DMS53 (cell line): ENCODE data around the gene PTPRE.

ENCODE experiments used
- DNase-seq: peaks from one replicate; lab custom pipeline; 2025; lab: John Stamatoyannopoulos, UW

The PTPRE gene

DNA sequence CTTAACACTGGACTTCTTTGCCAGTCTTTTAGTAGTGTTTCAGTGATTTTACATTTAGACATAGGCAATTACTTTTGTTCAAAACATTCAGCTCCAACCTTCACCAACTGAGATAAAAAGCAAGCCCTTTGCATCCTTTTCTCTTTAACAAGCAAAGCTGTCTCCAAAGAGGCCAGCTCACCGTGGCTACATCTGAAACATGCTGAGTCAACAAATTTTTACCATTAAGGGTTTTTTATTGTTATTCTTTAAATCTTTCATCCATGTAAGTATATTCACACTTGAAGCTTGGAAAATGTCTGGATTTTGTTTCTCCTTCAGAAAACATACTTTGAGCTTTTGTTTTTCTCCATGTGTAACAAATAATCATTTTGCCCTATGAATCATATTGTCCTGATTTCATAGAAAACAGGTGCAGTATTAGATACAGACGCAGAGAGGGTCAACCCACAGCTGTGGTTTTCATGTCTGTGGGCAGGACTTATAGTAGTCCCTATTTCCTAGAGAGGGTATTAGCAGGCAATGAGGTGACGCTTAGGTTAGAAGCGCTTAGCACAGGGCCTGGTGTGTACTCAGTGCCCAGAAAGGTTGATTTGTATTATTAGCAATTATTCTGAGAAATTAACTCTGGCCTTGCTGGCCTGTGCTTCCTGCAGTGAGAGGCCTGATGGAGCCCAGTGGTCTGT lies 119.9 kb downstream of the PTPRE start:
- no peak for DNase-seq

DNA sequence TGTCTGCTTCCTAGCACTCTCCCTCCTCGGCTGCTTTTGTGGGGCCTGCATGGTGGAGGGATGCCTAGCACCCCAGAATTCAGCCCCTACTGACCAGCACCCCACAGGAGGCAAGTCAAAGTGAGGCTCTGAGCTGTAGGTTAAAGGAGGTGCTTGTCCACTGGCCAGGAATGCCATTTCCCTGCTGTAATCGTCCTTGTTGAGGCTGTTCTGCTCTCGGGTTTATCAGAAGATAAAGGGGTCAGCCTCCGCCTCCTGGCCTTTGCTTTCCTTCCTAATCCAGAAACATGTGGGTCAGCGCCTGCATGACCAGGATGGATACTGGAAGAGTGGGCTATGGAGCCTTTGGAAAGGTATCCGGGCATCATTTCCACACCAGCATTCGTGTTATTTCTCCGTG lies 120.4 kb downstream of the PTPRE start:
- no peak for DNase-seq

DNA sequence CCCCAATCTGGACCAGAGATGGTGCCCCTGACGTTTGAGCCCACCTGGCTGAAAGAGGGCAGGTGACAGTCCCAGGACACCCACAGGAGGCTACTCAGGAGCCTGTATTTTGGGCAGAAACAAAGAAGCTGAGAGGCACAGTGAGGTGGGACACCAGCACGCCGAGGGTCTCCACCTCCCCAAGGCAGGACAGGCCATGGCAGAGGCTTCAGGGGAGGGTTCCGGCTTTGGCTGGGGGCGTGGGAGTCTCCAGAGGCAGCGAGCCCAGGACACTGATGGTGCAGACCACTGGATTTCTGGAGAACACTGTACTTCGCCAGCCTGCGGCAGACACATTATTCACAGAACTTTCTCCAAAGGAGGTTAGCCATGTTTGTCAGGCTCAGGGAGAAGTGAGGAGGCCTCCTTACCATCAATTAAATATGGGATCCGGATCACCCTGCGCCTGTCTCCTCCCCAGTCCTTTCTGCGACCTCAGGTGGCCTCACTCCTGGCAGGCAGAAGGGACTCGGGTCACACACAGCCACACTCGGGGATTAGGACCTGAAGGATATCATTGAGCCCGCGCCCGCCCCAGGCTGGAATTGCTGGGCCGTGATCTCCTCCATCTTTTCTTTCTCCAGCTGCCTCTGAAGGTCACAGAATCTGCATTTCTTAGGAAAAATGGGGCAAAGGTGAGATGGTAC lies 121.1 kb downstream of the PTPRE start:
- no peak for DNase-seq

DNA sequence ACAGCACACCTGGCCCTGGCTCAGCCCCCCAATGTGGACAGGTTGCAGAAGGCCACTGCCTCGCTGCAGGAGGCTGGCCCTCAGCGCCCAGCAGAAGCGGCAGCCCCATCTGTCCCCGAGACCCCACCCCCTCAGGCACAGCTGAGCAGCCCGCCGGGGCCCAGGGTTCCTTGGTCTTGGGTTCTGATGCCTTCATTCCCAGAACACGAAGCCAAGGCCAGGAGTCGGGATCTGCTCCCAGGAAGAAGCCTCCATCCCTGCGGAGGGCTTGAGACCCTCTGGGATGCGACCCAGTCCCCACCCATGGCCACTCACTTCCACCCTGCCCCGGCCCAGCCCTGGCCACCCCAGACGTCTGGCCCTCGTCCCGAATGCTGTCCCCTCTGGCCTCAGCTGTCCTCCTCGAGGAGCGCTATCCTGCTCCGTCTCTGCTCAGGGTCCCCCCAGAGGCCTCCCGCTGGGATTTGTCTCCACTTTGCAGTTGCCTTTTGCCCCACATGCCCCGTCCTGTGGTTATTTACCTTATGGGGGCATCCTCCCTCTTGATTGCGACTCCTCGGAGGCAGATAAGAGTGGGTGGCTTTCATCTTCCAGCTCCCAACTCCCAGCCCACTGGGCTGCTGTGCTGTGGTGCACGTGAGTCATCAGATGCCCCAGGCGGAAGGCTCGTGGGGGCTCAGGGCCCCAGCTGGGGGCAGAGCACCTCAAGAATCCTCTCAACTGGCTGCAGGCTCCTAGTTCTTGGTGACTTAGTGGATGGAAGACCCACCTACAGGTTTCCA lies 121.8 kb downstream of the PTPRE start:
- no peak for DNase-seq

DNA sequence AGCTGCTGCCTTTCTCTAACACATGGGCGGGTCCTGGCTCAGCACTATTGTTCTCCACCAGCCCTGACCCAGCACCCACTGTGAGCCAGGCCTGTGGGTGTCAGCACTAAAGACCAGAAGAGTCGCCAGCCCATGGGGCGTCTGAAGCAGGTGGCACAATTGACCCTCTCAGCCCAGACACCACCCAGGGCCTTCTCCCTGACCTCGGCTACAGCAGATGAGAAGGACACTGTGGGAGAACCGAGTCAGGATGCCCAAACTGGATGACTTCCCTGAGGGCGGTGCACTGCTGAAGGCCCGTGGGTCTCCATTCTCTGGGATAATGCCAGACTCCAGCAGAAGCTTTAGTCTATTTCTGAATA lies 122.4 kb downstream of the PTPRE start:
- DNase-seq = no peak

DNA sequence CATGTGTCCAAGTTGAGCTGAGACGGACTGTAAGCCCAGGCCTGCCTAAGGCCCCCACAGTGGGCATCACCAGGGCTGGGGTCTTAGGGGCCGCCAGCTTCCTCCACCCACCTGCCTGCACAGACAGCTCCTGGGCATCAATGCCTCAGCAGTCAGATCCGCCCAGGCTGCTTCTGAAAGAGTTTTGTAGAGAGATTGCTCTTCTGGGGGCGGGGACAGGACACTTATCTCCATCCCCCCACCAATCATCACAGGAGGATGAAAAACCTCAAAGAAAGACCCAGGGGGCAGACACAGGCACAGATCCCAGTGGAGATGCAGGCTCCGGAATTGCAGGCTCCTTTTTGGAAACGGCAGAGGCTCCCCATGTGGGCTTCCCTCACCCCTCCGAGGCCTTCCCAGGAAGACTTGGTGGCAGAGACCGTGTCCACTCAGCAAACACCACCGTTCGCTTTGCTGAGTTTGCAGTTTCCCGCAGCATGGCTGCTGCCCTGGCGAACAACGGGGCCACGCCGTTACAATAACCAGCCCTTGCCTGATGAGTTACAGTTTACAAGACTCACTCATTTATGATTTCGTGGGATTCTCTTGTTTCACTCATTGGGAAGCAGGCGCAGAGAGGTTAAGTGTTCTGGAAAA lies 122.9 kb downstream of the PTPRE start:
- no peak for DNase-seq

DNA sequence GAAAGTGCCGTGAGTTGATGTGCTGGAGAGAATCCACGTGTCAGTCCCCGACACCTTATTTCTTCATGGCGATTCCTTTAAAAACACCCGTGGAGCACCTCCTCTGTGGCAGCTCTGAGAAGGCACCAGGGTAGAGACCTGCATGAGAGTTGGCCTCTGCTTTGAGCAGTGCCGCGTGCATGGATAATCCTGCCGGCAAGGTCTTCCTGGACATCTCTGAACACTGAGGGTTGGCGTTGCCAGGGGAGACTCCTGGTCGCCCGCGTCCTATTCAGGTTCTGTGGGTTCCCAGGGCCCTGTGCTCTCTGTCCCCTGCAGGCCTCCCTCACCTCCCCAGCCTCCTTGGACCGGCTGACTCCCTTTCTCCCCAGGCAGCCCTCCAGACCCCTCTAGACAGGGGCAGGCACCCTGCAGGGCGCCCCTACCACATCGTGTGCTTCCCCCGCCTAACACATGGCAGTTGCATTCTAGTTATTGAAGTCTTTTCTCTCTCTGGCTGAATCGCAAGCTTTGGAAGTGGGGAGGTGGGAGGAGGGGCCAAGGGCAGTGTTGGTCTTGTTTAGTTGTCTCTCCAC lies 123.7 kb downstream of the PTPRE start:
- no peak for DNase-seq

DNA sequence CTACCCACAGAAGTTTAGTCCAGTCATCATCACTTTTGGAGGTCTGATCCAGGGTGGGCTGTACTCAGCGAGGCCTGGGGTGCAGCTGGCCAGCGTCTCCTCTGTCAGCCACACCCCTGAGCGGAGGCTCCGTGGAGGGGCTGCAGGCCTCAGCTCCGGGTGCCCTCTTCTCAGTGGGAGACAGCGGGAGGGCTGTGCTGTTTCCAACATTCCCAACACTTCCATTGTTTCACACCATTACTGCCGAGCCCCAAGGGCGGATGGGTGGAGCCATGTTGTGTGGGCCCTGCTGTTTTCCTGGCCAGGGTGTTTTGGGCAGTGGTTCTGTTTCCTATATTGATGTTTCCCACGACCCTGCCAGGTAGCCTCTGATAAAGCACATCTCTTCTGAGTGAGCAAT lies 124.3 kb downstream of the PTPRE start:
- no peak for DNase-seq

DNA sequence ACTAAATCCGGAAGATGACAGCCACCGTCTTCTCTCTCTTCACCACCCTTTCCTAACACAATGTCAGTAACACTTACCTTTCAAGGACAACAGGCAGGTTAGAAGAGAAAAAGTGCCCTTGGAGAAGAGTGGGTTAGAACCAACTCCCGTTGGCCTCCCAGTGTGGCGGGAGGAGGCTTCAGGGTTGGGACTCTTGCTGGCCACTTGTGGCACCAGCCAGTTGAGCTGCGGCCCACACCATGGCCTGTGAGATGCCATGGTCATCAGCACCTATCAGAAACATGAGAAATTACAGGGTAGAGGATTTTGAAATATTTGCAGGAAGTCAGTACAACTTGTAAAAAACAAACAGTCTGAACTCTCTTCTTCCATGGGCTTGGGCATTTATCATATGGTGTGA lies 125.6 kb downstream of the PTPRE start:
- no peak for DNase-seq

DNA sequence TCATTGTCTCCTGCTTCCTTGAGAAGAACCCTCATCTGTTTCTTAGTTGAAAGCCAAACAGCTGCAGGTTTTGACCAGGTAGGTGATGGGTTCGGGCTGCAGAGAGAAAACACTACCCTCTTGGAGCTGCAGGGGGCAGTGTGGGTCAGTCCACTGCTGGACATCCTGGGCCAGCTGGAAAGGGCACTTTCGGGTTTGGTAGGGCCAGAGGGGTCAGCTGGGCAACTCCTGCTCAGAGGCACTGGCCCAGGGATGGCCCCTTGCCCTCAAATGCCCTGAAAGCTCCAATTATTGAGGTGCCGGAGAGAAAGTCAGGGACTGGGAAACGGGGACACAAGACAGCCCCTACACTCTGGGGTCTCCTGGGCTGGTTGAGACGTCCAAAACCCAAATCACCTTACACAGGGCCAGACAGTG lies 128.7 kb downstream of the PTPRE start:
- DNase-seq = peak; percentile 36

DNA sequence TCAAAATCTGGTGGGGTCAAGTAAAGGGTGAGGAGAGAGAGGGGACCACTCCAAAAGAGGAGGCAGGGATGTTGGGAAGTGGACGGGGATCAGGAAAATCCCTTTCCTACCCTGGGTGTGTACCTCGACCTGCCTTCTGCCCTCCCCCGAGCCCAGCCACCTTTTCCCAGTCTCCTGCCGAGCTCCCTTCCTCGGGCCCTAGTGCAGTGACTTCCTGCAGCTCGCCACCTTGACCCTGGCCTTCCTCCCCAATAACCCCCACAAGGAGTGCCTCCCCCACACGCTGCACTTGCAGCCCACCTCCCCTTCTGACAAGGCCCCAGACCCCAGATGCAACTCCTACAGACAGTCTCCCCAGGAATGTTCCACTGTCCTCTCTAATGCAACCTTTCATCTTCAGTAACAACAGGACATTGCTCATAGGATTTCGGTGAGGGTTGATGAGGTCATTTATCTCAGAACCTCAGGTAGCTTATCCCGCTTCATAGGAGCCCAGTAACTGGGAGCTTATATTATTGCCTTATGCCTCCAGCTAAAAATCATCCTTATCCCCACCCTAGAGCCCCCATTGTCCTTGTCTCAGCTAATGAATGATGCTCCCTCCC lies 129.2 kb downstream of the PTPRE start:
- DNase-seq = no peak

DNA sequence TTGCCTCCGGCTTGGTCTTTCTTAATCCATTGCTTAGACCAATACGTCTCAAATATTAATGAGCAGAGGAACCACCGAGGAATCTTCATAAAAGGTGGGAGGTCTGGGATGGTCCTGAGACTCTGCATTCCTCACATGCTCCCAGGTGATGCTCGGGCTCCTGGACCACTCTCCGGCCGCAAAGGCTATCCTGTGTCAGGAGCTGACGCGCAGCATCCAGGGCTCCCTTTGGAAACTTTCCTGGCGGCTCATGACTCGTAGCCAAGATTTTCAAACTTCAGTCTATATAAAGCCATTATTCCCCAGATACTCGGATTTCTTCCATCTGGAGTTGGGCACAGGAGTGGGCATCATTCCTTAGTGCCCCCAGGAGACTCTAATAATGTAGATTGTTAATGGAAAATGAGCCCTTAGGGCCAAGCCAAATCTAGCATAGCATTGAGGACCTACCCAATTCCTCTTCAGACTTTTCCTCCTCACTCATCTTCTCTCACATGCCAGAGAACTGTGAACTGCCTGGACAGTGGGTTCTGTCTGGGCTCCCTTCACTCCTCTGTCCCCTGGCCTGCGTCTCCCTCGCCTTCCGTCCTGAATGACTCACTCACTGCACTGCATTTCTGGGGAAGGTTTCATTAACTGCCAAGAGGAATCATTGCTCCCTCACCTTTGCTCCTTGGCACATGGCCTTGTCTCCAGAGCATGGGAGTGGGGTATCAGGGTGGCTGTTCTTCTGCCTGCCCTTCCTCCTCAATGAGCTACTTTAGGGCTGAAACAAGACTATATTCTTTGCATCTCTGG lies 130.0 kb downstream of the PTPRE start:
- DNase-seq = no peak

DNA sequence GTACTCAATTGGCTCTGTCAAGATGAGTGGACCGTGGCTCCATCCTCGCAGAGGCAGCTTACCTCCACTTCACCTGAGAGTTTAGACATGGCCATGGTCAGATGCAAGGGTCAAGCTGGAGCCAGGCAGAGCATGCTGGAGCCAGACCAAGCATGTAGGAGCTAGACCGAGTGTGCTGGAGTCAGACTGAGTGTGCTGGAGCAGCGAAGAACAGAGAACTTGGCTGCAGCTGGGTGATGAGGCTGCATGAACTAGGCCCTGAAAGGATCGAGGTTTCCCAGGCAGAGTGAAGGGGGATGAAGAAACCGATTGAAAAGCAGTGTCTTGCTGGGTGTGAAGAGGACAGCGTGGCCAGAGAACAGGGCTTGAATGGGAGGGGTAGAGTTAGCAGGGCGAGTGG lies 133.2 kb downstream of the PTPRE start:
- no peak for DNase-seq

DNA sequence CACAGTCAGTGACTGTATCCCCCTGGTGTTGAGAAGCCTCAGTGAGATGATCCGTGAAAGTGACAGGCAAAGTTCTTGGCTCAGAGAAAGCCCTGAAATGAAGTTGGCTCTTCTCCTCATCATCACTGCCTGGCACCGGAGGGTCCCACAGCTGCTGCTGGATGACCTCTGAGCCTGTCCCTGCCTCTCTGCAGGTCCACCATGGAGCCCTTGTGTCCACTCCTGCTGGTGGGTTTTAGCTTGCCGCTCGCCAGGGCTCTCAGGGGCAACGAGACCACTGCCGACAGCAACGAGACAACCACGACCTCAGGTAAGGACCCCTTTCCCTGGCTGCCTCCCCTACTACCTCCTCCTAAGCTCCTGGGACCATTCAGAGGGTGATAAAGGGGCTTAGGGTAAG lies 133.8 kb downstream of the PTPRE start:
- DNase-seq = no peak

DNA sequence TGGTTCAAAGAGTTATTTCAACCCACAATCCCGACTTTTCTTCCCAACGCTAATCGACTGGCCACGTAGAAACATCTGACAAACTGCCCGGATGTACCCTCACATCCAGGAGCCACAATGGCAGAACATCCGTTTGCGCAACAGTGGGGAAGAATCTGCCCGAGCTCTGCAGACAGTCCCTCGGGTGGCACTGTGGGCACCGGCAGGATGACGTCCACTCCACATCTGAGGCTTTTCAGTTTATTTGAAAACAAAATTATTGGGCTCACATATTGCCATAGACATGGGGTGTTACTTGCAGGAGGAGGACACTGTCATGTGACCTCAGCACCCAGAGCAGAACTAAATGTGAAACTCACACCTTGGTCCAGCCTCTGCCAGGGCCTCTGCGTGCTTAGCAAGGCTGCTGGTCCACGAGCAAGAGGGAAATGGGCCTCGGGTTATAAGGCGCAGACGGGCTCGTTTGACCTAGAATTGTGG lies 135.3 kb downstream of the PTPRE start:
- no peak for DNase-seq

DNA sequence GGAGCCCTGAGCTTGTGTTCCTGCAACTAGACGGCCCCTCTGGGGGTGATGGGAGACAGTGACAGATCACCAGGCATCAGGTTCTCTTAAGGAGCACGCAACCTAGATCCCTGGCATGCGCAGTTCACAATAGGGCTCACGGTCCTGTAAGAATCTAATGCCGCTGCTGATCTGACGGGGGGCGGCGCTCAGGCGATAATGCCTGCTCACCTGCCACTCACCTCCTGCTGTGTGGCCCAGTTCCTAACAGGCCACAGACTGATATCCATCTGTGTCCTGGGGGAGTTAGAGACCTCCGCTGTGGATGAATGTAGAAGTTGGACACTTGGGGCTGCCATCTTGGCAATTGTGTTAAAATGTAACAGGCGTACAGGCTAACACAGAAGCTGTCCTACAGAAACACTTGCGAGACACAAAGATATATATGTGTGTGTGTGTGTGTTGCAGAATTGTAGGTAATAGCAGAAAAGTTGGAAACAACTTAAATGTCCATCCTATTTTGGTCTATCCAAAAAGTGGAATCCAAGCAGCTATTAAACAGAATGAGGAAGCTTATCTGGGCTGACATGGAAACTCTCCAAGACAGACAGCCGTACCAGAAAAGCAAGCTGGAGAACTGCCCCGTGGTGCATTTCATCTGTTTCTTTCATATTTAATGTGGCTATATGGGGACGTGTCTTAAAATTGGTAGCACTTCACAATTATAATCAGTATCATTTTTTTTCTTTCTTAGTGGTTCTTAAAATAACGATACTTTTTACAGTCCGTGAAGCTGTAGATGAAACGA lies 136.5 kb downstream of the PTPRE start:
- DNase-seq = no peak

DNA sequence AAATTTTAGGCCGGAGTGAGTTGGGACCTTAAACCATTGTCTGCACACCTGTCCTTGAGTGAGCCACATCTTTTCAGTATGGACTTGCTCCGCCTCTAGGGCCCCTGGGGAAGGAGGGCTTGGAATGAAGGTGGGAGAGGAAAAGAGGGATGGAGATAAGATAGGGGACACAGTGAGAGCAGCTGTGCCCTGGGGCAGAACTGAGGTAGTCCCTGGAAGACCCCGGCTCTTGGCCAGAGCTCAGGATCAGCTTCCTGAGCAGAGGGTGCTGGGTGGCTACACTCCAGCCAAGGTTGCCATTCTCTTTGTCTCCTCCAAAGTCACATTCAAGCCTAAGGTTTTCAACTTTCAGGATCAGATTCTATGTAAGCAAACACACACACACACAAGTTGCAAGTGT lies 137.3 kb downstream of the PTPRE start:
- DNase-seq = no peak

DNA sequence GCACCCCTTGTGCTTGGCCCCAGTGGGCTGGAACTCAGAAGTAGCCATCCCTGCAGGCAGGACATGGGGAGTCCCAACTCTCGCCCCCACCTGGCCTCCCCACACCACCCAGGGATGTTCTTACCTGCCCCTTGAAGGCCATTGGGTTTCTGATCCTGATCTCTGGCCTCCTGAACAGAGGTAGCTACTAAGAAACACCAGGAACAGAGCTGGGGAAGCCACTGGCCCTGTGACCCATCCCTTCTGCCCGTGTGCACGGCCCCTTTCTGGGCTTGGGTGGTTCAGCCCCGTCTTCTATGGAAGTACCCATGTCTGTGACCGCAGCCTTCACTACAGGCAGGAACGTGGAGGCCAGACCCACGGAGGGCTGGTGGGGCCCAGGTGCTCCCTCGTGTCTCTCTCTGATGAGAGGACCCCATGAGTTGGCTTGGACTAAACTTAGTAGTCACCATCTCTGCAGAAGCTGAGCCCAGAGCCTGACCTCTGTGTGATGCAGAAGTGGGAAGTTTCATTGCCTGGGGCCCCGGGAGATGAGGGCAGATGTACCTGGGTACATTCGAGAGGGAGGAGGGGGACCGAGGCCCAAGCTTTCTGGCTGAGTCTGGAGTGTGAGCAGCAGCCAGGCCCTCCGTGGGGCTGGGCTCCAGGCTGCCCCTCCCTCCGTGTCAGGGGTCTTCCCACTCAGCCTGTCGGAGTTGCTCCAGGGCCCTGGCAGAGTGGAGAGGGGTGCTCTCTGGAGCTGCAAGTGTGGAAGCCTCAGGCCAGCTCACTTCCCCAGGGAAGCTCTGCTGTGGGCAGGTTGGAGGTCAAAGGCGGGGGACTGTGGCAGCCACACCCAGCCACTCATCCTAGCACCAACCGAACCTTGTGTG lies 138.3 kb downstream of the PTPRE start:
- no peak for DNase-seq

DNA sequence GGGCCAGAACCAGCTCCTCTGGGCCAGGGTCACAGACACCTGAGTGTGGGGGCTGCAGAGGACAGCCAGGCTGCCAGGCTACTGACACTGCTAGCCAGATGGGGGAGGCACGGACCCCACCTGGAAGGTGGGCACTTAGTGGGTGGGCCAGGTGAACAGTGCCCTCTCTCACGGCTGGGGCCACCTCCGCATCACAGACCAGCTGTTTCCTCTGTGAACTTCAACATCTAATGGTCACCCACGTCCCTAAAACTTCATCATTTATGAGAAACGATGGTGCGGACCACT lies 138.9 kb downstream of the PTPRE start:
- DNase-seq = no peak
